ENCODE results near the gene RMDN2. TPM values are rescaled to one million over a fixed set of nuclear protein-coding genes. Genes with fewer than 3 reads are reported as not detected.

The RMDN2 gene
- total and polyA plus RNA-seq, 9 of the 15 experiments (the other 6 are each of a cell fraction or from before 2014, with no cell fraction given) = 1.5 to 4.3 (median 2.3) TPM

DNA sequence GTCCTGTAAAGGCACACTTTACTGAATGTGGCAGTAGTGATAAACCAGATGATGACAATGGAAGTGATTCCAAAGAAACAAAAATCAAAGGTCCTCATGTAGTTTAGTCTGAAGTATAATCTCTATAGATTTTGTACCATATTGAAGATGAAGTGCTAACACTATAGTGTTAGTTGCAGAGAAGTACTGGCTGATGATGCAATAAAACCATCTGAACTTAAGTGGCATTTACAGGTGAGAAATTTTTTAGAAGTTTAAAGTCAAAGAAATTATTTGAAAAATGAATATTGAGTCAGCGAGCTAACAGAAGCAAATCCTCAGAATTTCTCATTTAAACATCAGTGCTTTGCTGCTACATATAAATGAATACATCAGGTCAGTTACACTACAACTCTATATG is 43.1 kb upstream of the RMDN2 start:
- WGBS (ENCODE audit: insufficient coverage, low coverage, missing lambda C conversion rate) = 8% methylated on average over 1 of the region's 1 CpG
- ChIA-PET POLR2A (no interaction called here), CTCF (ENCODE audit: low intra/inter-chr PET ratio) (no interaction called here)
- H3K9ac ChIP-seq (ENCODE audit: insufficient read depth in 1 of 2, low read depth in 2 of 2, low read length in 2 of 2) = no peak overlapping the region
- no peak overlapping the region for H3K4me2 ChIP-seq (ENCODE audit: insufficient read depth, low read length)
- H3K9me1 ChIP-seq (ENCODE audit: control insufficient read depth, insufficient read depth, low read length) = no peaks in the 10 kb centered on the region
- H4K20me1 ChIP-seq (replicated peaks; ENCODE audit: control insufficient read depth, insufficient read depth, low read length) = no peaks in the 10 kb centered on the region; the same call in 1 of the 2 replicates
- H2AFZ ChIP-seq (ENCODE audit: low read depth, low read length) = no peak overlapping the region
- peaks cover 10 to 20% of the 10 kb centered on the region in 2 experiments for H3K27me3 ChIP-seq (ENCODE audit: control insufficient read depth in 2 of 2, insufficient read depth in 2 of 2, low read length in 2 of 2)
- no peaks in the 10 kb centered on the region for H3K36me3 ChIP-seq (ENCODE audit: control insufficient read depth, insufficient read depth, low read length)
- BruUV-seq (replicated peaks) = no TSS peak
- H3K79me2 ChIP-seq (ENCODE audit: control insufficient read depth, insufficient read depth, low read length) = no peaks in the 10 kb centered on the region
- no peak overlapping the region for H3K4me3 ChIP-seq
- no peak for DNase-seq (ENCODE audit: extremely low read depth in 1 of 4, low spot score in 3 of 4)
- no peak for ATAC-seq
- in situ Hi-C loops (cut with MboI) = loop anchor here (25.0 kb wide), 1 partner anchor 1095 kb away; no protein-coding TSS in a partner anchor
- no peak for TF ChIP-seq ZNF431 (CRISPR knock-in tag; IDR thresholded peaks at IDR 0.05)
- TF ChIP-seq ESRRB (CRISPR knock-in tag; IDR thresholded peaks at IDR 0.05; ENCODE audit: borderline replicate concordance) = no peak
- TF ChIP-seq CEBPB (tag; IDR thresholded peaks at IDR 0.05) = 0 out of 2 replicates have a peak, but pooled peaks have one; percentile 25
- no peak for TF ChIP-seq ATF4 (CRISPR knock-in tag; IDR thresholded peaks at IDR 0.05)
- TF ChIP-seq CEBPG (CRISPR knock-in tag; IDR thresholded peaks at IDR 0.05) = no peak
- TF ChIP-seq CEBPG (tag; conservative IDR thresholded peaks at IDR 0.05 in 1 of 2, IDR thresholded peaks at IDR 0.05 in 1 of 2) = peak; percentile 53 to 77; a peak in 3 of 4 replicates
- TF ChIP-seq MBD1 (CRISPR knock-in tag; IDR thresholded peaks at IDR 0.05) = no peak
- TF ChIP-seq, protein P1, sequence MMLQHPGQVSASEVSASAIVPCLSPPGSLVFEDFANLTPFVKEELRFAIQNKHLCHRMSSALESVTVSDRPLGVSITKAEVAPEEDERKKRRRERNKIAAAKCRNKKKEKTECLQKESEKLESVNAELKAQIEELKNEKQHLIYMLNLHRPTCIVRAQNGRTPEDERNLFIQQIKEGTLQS (IDR thresholded peaks at IDR 0.05) = peak; percentile 71
- TF ChIP-seq, protein P1 (CRISPR knock-in tag; conservative IDR thresholded peaks at IDR 0.05) = no peak
- H3K27ac ChIP-seq (ENCODE audit: extremely low read depth, low read depth, low read length) = no peak overlapping the region
- H3K4me1 ChIP-seq (replicated peaks in 1 of 2; ENCODE audit: control insufficient read depth in 2 of 2, insufficient read depth in 2 of 2, low read length in 2 of 2) = no peaks in the 10 kb centered on the region
- FAIRE-seq = no peak
- H3K9me3 ChIP-seq (replicated peaks; ENCODE audit: control insufficient read depth, insufficient read depth, low read depth, low read length) = no peaks in the 10 kb centered on the region
- intact Hi-C loops (cut with micrococcal nuclease) = no loop called here

All from K562 (cell line).